B cell (primary cell): Measurements from ENCODE around the gene DDX25. TPM values are rescaled to one million over a fixed set of nuclear protein-coding genes. Genes with fewer than 3 reads are reported as not detected.

Experiments
- ATAC-seq: fragments of 200-7000 bp; cut with Tn5 transposase; one replicate; pipeline ENCODE4 v1.10.0; 2021; ENCODE audit warnings: low read depth, mild to moderate bottlenecking, moderate number of reproducible peaks, moderate library complexity
- CTCF ChIA-PET: fragments of 350-600 bp; sonication (Branson Sonifier 250); formaldehyde crosslinking; loops from one replicate; lab custom pipeline; 2021; ENCODE audit warnings: antibody characterized with exemption, inconsistent platforms; lab: Charles Lee
- POLR2A ChIA-PET: fragments of 350-600 bp; sonication (Branson Sonifier 250); formaldehyde crosslinking; loops from one replicate; lab custom pipeline; 2021; ENCODE audit warnings: antibody characterized with exemption; lab: Charles Lee
- DNase-seq: peaks from one replicate; pipeline ENCODE4 v3.0.0; 2013
- H2AFZ ChIP-seq: 2 replicates; pipeline ENCODE4 v1.6.1; 2012; ENCODE audit warnings: mild to moderate bottlenecking, low read depth, low read length; ENCODE audit not compliant: insufficient read depth, poor library complexity, severe bottlenecking
- H3K27ac ChIP-seq, 2 donors: 1 replicate in 1 of 2; 2 replicates in 1 of 2; pipeline ENCODE4 v1.5.1; 2012 to 2013; ENCODE audit warnings: low read length in 2 of 2, mild to moderate bottlenecking in 2 of 2, moderate library complexity in 1 of 2
- H3K27me3 ChIP-seq, 4 experiments: fragments of 200-600 bp in 1 of 4; sonication (generic) in 1 of 4; replicated peaks in 1 of 4; 1 replicate in 2 of 4; 2 replicates in 2 of 4; pipeline versions ENCODE4 v1.6.1 to v1.7.0; 2013 to 2016; ENCODE audit warnings: low read length in 3 of 4, mild to moderate bottlenecking in 2 of 4, mixed read lengths in 1 of 4, moderate library complexity in 1 of 4; ENCODE audit not compliant: insufficient read depth in 4 of 4, control insufficient read depth in 3 of 4; ENCODE audit errors: control extremely low read depth in 1 of 4
- H3K36me3 ChIP-seq, 2 experiments: replicated peaks in 1 of 2; 1 replicate in 1 of 2; 2 replicates in 1 of 2; pipeline versions ENCODE4 v1.6.1 to v1.7.1; 2013; ENCODE audit warnings: low read length in 1 of 2; ENCODE audit not compliant: insufficient read depth in 2 of 2, control insufficient read depth in 1 of 2; ENCODE audit errors: control extremely low read depth in 1 of 2, extremely low read depth in 1 of 2
- H3K4me1 ChIP-seq, 2 donors: fragments of 200-600 bp in 1 of 2; sonication (generic) in 1 of 2; 1 replicate in 1 of 2; 2 replicates in 1 of 2; pipeline versions ENCODE4 v1.5.1 to v1.6.1; 2013 to 2017; ENCODE audit warnings: low read length in 2 of 2; ENCODE audit not compliant: control insufficient read depth in 2 of 2, insufficient read depth in 2 of 2
- H3K4me2 ChIP-seq: replicated peaks from 2 replicates; pipeline ENCODE3; 2012; ENCODE audit warnings: mild to moderate bottlenecking, low read depth, low read length; ENCODE audit not compliant: poor library complexity, severe bottlenecking
- H3K4me3 ChIP-seq, 5 experiments: fragments of 200-600 bp in 1 of 5; sonication (generic) in 1 of 5; 1 replicate in 3 of 5; 2 replicates in 2 of 5; pipeline versions ENCODE4 v1.5.1 to v1.7.0; 2011 to 2016; ENCODE audit warnings: low read length in 4 of 5, mild to moderate bottlenecking in 4 of 5, low read depth in 2 of 5, control low read depth in 1 of 5, moderate library complexity in 1 of 5; ENCODE audit not compliant: insufficient read depth in 1 of 5; ENCODE audit errors: control extremely low read depth in 1 of 5, extremely low read depth in 1 of 5
- H3K79me2 ChIP-seq: fragments of 200-600 bp; sonication (generic); one replicate; pipeline ENCODE4 v1.6.0; 2016; ENCODE audit warnings: low read length; ENCODE audit not compliant: control insufficient read depth, insufficient read depth
- H3K9ac ChIP-seq: fragments of 200-600 bp; sonication (generic); 2 replicates; pipeline ENCODE4 v1.6.1; 2017; ENCODE audit warnings: mild to moderate bottlenecking, low read length, moderate library complexity
- H3K9me3 ChIP-seq, 3 donors: one replicate each; pipeline versions ENCODE4 v1.6.1 to v1.7.1; 2013; ENCODE audit warnings: low read length in 2 of 3; ENCODE audit not compliant: control insufficient read depth in 2 of 3, insufficient read depth in 1 of 3; ENCODE audit errors: control extremely low read depth in 1 of 3
- H4K20me1 ChIP-seq: 2 replicates; pipeline ENCODE4 v1.6.0; 2012; ENCODE audit warnings: mild to moderate bottlenecking, low read length; ENCODE audit not compliant: insufficient read depth, control insufficient read depth, poor library complexity, severe bottlenecking
- H3K27ac Mint-ChIP-seq: one replicate; pipeline ENCODE4 v1.8.0; 2021; ENCODE audit warnings: mixed read lengths
- H3K27me3 Mint-ChIP-seq: one replicate; pipeline ENCODE4 v1.8.0; 2021; ENCODE audit warnings: mixed read lengths
- H3K4me1 Mint-ChIP-seq: one replicate; pipeline ENCODE4 v1.8.0; 2021; ENCODE audit warnings: mixed read lengths
- H3K4me3 Mint-ChIP-seq: one replicate; pipeline ENCODE4 v1.8.0; 2021; ENCODE audit warnings: mixed read lengths
- H3K9me3 Mint-ChIP-seq: one replicate; pipeline ENCODE4 v1.8.0; 2022; ENCODE audit warnings: mixed read lengths; ENCODE audit not compliant: insufficient read depth
- EZH2 ChIP-seq: IDR thresholded peaks from 2 replicates; pipeline ENCODE4 v1.6.1; 2012; ENCODE audit warnings: borderline replicate concordance, low read depth, mild to moderate bottlenecking, moderate library complexity, low read length; ENCODE audit not compliant: insufficient read depth, poor library complexity, severe bottlenecking
- WGBS: methylation state at CpG from one replicate; pipeline ENCODE4 v1.1.5; 2013; ENCODE audit warnings: missing lambda C conversion rate; ENCODE audit not compliant: insufficient coverage; 5-methylcytosine and 5-hydroxymethylcytosine counted together
- intact Hi-C: fragments of 100-400 bp; cut with micrococcal nuclease; formaldehyde crosslinking; loops from one replicate; pipeline ENCODE4 v1.10.0; 2022
- polyA plus RNA-seq: library from polyadenylated mRNA; depleted of rRNA; stranded (reverse); fragments of >200 nt; gene quantifications from 2 replicates; pipeline ENCODE4 v1.2.3, GENCODE V29; 2012
- total RNA-seq, 2 donors: library from RNA; stranded (reverse); fragments of 120-200 nt in 1 of 2; gene quantifications; 1 replicate in 1 of 2; 2 replicates in 1 of 2; pipeline versions ENCODE4 v1.2.3 to v1.2.4, GENCODE V29; 2013 to 2022
- TF ChIP-seq, protein P1 (sequence below): fragments of 200-600 bp; IDR thresholded peaks from one replicate; pipeline ENCODE4 v1.8.0; 2022; ENCODE audit warnings: antibody characterized with exemption, mild to moderate bottlenecking

DDX25 gene
- total and polyA plus RNA-seq, 2 donors (not counting 1 experiment from before 2014, with no cell fraction given) = not detected

DNA sequence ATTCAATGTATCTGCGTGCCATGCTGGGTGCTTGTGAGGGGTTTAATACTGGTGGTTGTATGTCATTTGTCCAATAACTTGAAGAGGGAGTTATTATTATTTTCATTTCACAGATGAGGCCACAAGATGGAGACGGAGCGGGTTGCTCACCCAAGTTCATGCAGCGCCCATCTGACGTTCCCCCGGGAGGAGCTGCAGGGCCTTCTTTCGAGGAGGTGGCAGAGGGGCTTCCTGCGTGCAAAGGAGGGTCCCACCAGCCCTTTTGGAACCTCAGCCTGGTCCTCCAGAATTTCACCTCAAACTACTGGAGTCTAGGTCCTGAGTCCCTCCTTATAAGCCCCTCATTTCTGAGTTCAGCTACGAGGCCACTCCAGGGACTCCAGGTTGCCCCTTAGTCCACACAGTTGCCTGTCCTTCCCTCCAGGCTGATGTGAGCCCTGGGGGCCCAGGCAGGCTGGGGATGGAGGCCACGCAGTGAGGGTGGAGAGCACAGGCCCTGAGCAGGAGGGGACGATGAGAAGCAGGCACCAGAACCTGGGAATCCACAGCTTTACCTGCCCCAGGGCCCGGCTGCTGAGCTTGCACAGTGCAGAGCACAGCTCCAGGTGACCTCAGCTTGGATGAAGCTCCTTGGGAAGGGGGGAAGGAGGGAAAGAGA is 38.6 kb downstream of the DDX25 start:
- no peak overlapping the region for H3K4me2 ChIP-seq
- WGBS = 81% methylated on average over 12 of the region's 12 CpGs

More for the DNA sequence above, 38.6 kb downstream of the DDX25 start:
- Histone ChIP-seq H3K79me2 (no peaks in the 10 kb centered on the region), H3K9ac (no peak overlapping the region), H3K4me3 (no peak overlapping the region), H4K20me1 (no peaks in the 10 kb centered on the region), H3K36me3 (no peaks in the 10 kb centered on the region), H2AFZ (no peak overlapping the region), H3K4me1 (no peaks in the 10 kb centered on the region), H3K9me3 (no peaks in the 10 kb centered on the region), H3K27ac (no peak overlapping the region), H3K27me3 (peaks cover 0 to 4% (median 0%) of the 10 kb centered on the region in 4 experiments)
- Mint-ChIP-seq H3K27ac (no peak overlapping the region), H3K4me3 (no peak overlapping the region), H3K4me1 (no peaks in the 10 kb centered on the region), H3K27me3 (peaks cover 4% of the 10 kb centered on the region), H3K9me3 (no peaks in the 10 kb centered on the region)
- ChIA-PET POLR2A (no interaction called here), CTCF (interaction anchor here (1.2 to 2.6 kb wide), 2 partner anchors 14 to 251 kb away, joined by 3 to 13 read pairs; no protein-coding TSS in a partner anchor)
- ATAC-seq (no peak), DNase-seq (no peak)
- intact Hi-C loops = no loop called here
- TF ChIP-seq EZH2 = no peak
- TF ChIP-seq, protein P1, sequence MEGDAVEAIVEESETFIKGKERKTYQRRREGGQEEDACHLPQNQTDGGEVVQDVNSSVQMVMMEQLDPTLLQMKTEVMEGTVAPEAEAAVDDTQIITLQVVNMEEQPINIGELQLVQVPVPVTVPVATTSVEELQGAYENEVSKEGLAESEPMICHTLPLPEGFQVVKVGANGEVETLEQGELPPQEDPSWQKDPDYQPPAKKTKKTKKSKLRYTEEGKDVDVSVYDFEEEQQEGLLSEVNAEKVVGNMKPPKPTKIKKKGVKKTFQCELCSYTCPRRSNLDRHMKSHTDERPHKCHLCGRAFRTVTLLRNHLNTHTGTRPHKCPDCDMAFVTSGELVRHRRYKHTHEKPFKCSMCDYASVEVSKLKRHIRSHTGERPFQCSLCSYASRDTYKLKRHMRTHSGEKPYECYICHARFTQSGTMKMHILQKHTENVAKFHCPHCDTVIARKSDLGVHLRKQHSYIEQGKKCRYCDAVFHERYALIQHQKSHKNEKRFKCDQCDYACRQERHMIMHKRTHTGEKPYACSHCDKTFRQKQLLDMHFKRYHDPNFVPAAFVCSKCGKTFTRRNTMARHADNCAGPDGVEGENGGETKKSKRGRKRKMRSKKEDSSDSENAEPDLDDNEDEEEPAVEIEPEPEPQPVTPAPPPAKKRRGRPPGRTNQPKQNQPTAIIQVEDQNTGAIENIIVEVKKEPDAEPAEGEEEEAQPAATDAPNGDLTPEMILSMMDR = no peak
